Chondrocyte (in vitro differentiated cells): ENCODE data around the gene TMEM108. TPM values are rescaled to one million over a fixed set of nuclear protein-coding genes. Genes with fewer than 3 reads are reported as not detected.

Experiments
- DNase-seq: peaks from one replicate; pipeline ENCODE4 v3.0.0; 2021; ENCODE audit warnings: mixed read lengths, low spot score
- H3K27ac Mint-ChIP-seq: one replicate; pipeline ENCODE4 v1.8.0; 2021; ENCODE audit warnings: mild to moderate bottlenecking, moderate library complexity, mixed read lengths; ENCODE audit not compliant: unreplicated experiment
- H3K27me3 Mint-ChIP-seq: 2 replicates; pipeline ENCODE4 v1.8.0; 2021; ENCODE audit warnings: low read depth, mixed read lengths
- H3K36me3 Mint-ChIP-seq: 2 replicates; pipeline ENCODE4 v1.8.0; 2021; ENCODE audit warnings: low read depth, mixed read lengths
- H3K4me1 Mint-ChIP-seq: 2 replicates; pipeline ENCODE4 v1.8.0; 2021; ENCODE audit warnings: low read depth, mild to moderate bottlenecking, mixed read lengths
- H3K4me3 Mint-ChIP-seq: one replicate; pipeline ENCODE4 v1.8.0; 2021; ENCODE audit warnings: mild to moderate bottlenecking, moderate library complexity, mixed read lengths; ENCODE audit not compliant: unreplicated experiment
- H3K9me3 Mint-ChIP-seq: 2 replicates; pipeline ENCODE4 v1.8.0; 2021; ENCODE audit warnings: low read depth, mixed read lengths
- total RNA-seq: library from RNA; stranded (reverse); gene quantifications from 3 replicates; pipeline ENCODE4 v1.2.1, GENCODE V29; 2021
- TF ChIP-seq, protein P1 (sequence below): fragments of 200-600 bp; sonication (generic); IDR thresholded peaks from 2 replicates; pipeline ENCODE4 v1.5.0; 2021; ENCODE audit warnings: antibody characterized with exemption, mild to moderate bottlenecking, moderate library complexity

TMEM108 gene
- total RNA-seq, 1 donor from 2014 or later: 5.6 TPM

DNA sequence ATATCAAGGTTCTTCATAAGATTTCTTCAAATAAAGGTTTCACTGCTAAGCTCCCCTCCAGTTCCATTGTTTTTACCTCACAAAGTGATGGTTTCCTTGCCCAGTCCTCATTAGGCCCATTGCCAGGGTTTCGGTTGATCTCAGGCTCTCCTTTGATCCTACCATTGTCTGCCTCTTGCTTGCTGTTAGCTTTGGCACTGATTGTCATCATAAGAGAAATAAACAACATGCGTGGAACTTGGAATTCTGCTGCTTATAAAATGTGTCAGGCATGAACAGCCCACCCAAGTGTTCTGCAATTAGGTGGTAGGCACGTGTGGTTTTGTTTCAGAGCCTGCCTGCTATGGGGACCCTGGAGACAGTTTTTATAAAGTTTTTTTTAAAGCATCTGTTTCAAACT, 254.1 kb downstream of the TMEM108 start:
- TF ChIP-seq, protein P1, sequence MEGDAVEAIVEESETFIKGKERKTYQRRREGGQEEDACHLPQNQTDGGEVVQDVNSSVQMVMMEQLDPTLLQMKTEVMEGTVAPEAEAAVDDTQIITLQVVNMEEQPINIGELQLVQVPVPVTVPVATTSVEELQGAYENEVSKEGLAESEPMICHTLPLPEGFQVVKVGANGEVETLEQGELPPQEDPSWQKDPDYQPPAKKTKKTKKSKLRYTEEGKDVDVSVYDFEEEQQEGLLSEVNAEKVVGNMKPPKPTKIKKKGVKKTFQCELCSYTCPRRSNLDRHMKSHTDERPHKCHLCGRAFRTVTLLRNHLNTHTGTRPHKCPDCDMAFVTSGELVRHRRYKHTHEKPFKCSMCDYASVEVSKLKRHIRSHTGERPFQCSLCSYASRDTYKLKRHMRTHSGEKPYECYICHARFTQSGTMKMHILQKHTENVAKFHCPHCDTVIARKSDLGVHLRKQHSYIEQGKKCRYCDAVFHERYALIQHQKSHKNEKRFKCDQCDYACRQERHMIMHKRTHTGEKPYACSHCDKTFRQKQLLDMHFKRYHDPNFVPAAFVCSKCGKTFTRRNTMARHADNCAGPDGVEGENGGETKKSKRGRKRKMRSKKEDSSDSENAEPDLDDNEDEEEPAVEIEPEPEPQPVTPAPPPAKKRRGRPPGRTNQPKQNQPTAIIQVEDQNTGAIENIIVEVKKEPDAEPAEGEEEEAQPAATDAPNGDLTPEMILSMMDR: no peak
- no peak overlapping the region for H3K4me3 Mint-ChIP-seq
- no peak overlapping the region for H3K27ac Mint-ChIP-seq
- no peak for DNase-seq
- H3K27me3 Mint-ChIP-seq: no peaks in the 10 kb centered on the region
- H3K36me3 Mint-ChIP-seq: no peaks in the 10 kb centered on the region
- peaks cover 34% of the 10 kb centered on the region for H3K4me1 Mint-ChIP-seq
- H3K9me3 Mint-ChIP-seq: no peaks in the 10 kb centered on the region

DNA sequence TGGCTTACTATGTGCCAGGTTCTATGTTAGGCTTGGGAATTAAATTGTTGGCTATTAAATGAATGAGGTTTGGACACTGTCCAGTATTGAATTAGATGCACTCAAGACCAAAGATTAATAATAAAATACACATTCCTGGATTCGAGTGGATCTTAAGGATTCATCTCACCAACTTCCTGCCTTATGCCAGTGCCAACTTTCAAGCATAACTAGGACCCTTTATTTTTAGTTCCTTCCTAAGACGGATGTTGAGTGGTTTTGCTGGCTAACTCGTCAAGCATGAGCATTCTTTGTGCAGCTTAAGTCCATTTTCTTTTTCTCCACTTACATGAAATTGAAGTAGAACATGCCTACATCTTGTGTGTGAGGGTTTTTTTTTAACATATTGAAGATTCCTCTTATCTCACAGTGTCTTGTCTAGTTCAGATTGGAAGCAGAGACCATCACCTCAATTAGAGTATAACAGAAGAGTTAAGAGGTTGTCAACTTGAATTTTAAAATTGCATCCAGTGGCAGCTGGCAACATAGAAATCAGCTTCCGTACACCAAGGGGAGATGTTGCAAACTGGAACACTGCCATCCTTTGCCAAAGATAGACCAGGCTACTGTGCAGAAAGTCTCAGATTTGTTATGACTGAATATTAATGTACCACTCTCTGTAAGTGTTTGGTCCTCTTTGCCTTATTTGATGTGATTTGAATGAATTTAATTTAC, 255.4 kb downstream of the TMEM108 start:
- no peak for DNase-seq
- Mint-ChIP-seq H3K27ac (no peak overlapping the region), H3K4me3 (no peak overlapping the region), H3K4me1 (peaks cover 35% of the 10 kb centered on the region), H3K36me3 (no peaks in the 10 kb centered on the region), H3K27me3 (no peaks in the 10 kb centered on the region), H3K9me3 (no peaks in the 10 kb centered on the region)
- TF ChIP-seq, protein P1: no peak

DNA sequence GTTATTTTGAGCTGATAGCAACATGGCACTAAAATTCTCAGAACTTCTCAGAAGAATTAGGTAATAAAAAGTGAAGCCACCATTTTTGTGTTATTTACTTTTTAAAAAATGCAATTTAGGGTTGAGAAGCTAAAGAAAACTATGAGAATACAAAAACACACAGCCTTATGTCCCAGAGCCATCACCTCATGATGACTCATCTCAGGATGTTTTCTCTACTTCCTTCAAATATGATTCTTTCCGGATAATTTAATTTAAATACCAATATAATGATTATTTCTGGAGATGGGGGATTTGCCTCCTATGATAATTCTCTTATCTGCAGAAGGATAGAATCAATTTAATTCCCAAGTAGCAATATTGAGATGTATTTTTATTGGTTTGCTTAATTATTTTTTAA, 256.1 kb downstream of the TMEM108 start:
- Mint-ChIP-seq H3K27me3 (no peaks in the 10 kb centered on the region), H3K36me3 (no peaks in the 10 kb centered on the region), H3K9me3 (no peaks in the 10 kb centered on the region), H3K27ac (no peak overlapping the region), H3K4me3 (no peak overlapping the region), H3K4me1 (peaks cover 35% of the 10 kb centered on the region)
- TF ChIP-seq, protein P1: no peak
- no peak for DNase-seq

DNA sequence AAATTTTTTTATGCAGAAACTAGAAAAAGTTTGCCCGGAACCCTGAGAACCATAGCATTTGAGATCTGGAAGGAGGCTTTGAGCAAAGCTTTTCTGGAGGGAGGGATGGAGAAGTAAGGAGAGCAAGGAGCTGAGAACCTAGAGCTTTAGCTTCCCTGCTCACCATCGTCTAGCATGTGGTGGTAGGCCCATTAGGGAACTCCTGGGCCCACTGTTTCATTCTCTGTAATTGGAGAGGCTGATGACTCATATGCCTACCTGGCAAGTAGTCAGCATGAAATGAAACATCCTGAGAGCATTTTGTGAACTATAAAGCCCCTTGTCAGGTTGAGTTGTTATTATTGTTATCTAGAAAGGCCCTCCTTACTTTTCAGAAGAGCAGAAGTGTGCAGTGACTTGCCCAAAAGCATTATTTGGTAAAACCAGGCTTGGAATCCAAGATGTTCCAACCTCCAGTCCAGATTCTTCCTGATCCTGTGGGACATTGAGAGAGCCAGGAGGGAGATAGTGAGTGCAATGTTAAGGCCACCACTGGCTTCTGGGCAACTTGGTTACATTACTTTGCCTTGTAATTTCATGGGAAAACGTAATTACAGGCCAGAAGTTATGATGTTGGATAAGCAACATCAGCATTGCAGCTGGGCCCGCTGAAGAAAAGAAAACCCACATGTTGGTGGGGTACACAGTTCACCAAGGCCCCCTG, 257.2 kb downstream of the TMEM108 start:
- H3K4me1 Mint-ChIP-seq: peaks cover 36% of the 10 kb centered on the region
- TF ChIP-seq, protein P1: no peak
- H3K9me3 Mint-ChIP-seq: no peaks in the 10 kb centered on the region
- H3K27ac Mint-ChIP-seq: peak overlapping the region; percentile 36
- no peaks in the 10 kb centered on the region for H3K36me3 Mint-ChIP-seq
- no peak overlapping the region for H3K4me3 Mint-ChIP-seq
- H3K27me3 Mint-ChIP-seq: no peaks in the 10 kb centered on the region
- DNase-seq: no peak

DNA sequence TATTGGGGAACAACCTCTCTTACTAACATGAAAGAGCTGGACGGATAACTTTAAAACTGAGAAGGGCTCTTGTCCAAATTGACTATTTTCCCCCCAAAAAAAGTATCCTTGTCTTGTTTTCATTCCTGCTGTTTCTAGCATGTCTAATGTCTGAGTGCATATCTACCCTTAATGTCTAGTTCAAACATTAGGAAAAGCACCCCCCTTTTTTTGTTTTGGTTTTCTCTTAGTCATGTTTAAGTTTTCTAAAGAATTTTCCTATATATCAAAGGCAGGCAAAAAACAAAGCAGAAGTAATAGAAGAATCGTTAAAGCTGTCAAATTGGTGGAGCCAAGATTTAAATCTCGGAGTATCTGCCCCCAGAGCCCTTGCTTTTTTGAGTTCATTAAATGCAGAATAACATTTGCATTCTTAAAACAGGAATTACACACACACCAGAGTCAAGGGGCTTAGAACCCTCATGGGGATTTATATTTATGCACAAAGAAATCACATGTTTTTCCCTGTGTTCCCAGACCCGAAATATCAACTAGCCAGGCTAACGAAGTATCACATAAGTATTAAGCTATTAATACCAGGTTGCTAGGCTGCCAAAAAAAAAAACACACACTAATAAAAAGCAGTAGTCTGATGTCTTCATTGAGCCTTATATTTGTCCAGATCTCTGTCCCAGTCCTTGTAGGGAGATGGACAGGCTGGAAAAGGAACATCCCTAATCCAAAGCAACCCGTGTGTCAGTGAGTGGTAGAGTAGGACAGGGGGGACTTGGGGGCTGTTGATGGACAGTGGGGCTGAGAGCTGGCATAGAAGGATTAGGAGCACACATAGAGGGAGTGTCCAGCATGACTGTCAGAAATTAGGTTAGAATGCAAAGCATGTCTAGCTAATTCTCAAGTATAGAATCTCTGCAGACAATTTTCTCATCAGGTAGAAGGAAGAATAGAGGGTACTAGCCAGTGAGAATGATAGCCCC, 258.0 kb downstream of the TMEM108 start:
- H3K9me3 Mint-ChIP-seq: no peaks in the 10 kb centered on the region
- H3K4me3 Mint-ChIP-seq: no peak overlapping the region
- H3K27ac Mint-ChIP-seq: peak overlapping the region; percentile 72
- H3K27me3 Mint-ChIP-seq: no peaks in the 10 kb centered on the region
- H3K36me3 Mint-ChIP-seq: no peaks in the 10 kb centered on the region
- TF ChIP-seq, protein P1: no peak
- no peak for DNase-seq
- H3K4me1 Mint-ChIP-seq: peaks cover 45% of the 10 kb centered on the region
